GM19372 (cell line): Measurements from ENCODE around the gene EFNB3.

Experiments
- ATAC-seq: cut with Tn5 transposase; IDR thresholded peaks from one replicate; pipeline ENCODE4 v1.9.1; 2021; ENCODE audit warnings: mild to moderate bottlenecking, low read depth, moderate library complexity; ENCODE audit not compliant: unreplicated experiment

The EFNB3 gene

GRCh38 chr17:7756968-7757367 is 52.0 kb downstream of the EFNB3 start:
- no peak for ATAC-seq
